ENCODE measurements around the gene DCPS.
"Not testable (repeated sequence)": the region's sequence is repeated elsewhere in the genome, so short reads cannot be mapped to it uniquely, and the experiment has no call there.

Gene DCPS

GRCh38 chr11:126384449-126385070 is 80.7 kb downstream of the DCPS start:
- no peak for DNase-seq (ENCODE audit: low read depth)

GRCh38 chr11:126385991-126386728 is 82.3 kb downstream of the DCPS start:
- no peak for DNase-seq (ENCODE audit: low read depth)

- not testable (repeated sequence) for DNase-seq (ENCODE audit: low read depth)
Measured at GRCh38 chr11:126386729-126387071, 82.8 kb downstream of the DCPS start.

- DNase-seq (ENCODE audit: low read depth): no peak
Measured at GRCh38 chr11:126387857-126388256, 84.0 kb downstream of the DCPS start.

- DNase-seq (ENCODE audit: low read depth): no peak
Measured at GRCh38 chr11:126390272-126390867, 86.5 kb downstream of the DCPS start.

GRCh38 chr11:126391286-126391954 is 87.6 kb downstream of the DCPS start:
- DNase-seq (ENCODE audit: low read depth): no peak

GRCh38 chr11:126391970-126392632 is 88.2 kb downstream of the DCPS start:
- no peak for DNase-seq (ENCODE audit: low read depth)

GRCh38 chr11:126392633-126393013 is 88.8 kb downstream of the DCPS start:
- DNase-seq (ENCODE audit: low read depth): no peak

GRCh38 chr11:126393143-126393542 is 89.3 kb downstream of the DCPS start:
- DNase-seq (ENCODE audit: low read depth): no peak

- DNase-seq (ENCODE audit: low read depth): no peak
Measured at GRCh38 chr11:126394036-126394435, 90.2 kb downstream of the DCPS start.

- DNase-seq (ENCODE audit: low read depth): not testable (repeated sequence)
Measured at GRCh38 chr11:126394634-126395072, 90.8 kb downstream of the DCPS start.

Measured in fibroblast of gingiva (primary cell).